SK-N-SH treated with all-trans-retinoic acid at 6 μM for 48 hours (cell line): ENCODE results near the gene RABGGTA.

Experiments
- ESRRG ChIP-seq: fragments of 250-450 bp; sonication (Bioruptor Pico); IDR thresholded peaks from 2 replicates; pipeline ENCODE4 v1.6.1; 2021; ENCODE audit warnings: mild to moderate bottlenecking
- GLIS3 ChIP-seq: fragments of 250-450 bp; sonication (Bioruptor Pico); IDR thresholded peaks from 2 replicates; pipeline ENCODE4 v1.5.0; 2020; ENCODE audit warnings: mild to moderate bottlenecking, moderate library complexity
- TF ChIP-seq, protein P1 (sequence below): fragments of 250-450 bp; sonication (Bioruptor Pico); IDR thresholded peaks from 2 replicates; pipeline ENCODE4 v1.5.0; 2020; ENCODE audit warnings: mild to moderate bottlenecking, moderate library complexity

DNA sequence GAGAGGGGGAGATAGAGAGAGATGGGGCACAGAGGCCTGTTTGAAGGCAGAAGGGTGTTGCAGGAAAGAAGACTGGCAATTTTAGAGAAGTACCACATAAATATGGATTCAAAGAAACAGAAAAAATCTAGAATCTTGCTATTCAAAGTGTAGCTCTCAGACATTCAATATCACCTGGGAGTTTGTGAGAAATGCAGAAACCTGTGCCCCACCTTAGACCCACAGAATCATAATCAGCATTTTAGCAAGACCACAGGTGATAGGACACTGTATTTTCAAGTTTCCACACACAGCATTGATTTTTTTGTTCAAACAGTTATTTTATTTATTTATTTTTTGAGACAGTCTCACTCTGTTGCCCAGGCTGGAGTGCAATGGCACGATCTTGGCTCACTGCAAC is 42.5 kb downstream of the RABGGTA start:
- TF ChIP-seq GLIS3 (CRISPR knock-in tag) = no peak
- TF ChIP-seq, protein P1, sequence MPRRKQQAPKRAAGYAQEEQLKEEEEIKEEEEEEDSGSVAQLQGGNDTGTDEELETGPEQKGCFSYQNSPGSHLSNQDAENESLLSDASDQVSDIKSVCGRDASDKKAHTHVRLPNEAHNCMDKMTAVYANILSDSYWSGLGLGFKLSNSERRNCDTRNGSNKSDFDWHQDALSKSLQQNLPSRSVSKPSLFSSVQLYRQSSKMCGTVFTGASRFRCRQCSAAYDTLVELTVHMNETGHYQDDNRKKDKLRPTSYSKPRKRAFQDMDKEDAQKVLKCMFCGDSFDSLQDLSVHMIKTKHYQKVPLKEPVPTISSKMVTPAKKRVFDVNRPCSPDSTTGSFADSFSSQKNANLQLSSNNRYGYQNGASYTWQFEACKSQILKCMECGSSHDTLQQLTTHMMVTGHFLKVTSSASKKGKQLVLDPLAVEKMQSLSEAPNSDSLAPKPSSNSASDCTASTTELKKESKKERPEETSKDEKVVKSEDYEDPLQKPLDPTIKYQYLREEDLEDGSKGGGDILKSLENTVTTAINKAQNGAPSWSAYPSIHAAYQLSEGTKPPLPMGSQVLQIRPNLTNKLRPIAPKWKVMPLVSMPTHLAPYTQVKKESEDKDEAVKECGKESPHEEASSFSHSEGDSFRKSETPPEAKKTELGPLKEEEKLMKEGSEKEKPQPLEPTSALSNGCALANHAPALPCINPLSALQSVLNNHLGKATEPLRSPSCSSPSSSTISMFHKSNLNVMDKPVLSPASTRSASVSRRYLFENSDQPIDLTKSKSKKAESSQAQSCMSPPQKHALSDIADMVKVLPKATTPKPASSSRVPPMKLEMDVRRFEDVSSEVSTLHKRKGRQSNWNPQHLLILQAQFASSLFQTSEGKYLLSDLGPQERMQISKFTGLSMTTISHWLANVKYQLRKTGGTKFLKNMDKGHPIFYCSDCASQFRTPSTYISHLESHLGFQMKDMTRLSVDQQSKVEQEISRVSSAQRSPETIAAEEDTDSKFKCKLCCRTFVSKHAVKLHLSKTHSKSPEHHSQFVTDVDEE (CRISPR knock-in tag) = no peak
- TF ChIP-seq ESRRG (CRISPR knock-in tag) = no peak
